ENCODE data around the gene MIAT. TPM values are rescaled to one million over a fixed set of nuclear protein-coding genes. Genes with fewer than 3 reads are reported as not detected.

MIAT gene
- total RNA-seq, 1 experiment from 2014 or later: 0.48 TPM

- BruUV-seq (replicated peaks): no TSS peak
- H3K4me3 ChIP-seq: peak overlapping the region; percentile 86; the same call in 1 of the 2 replicates
- peak overlapping the region; percentile 93; the same call in 1 of the 2 replicates for H3K27ac ChIP-seq
- H3K27me3 ChIP-seq (ENCODE audit: insufficient read depth, low read depth): no peaks in the 10 kb centered on the region
- H3K9me3 ChIP-seq (ENCODE audit: insufficient read depth, low read depth): no peaks in the 10 kb centered on the region
- TF ChIP-seq EZH2 (IDR thresholded peaks at IDR 0.05; ENCODE audit: low read depth) (no peak), CTCF (conservative IDR thresholded peaks at IDR 0.05) (no peak)
- no peaks in the 10 kb centered on the region for H3K36me3 ChIP-seq (ENCODE audit: low read depth)
- H3K4me1 ChIP-seq (replicated peaks; ENCODE audit: insufficient read depth): peaks cover 14% of the 10 kb centered on the region
- intact Hi-C loops (cut with micrococcal nuclease; ENCODE audit: unreplicated experiment): loop anchor here (5.0 kb wide), 2 partner anchors 1128 to 1333 kb away; partner anchors contain the start of gene MN1
- peak overlapping the region; percentile 94 for H3K4me2 ChIP-seq
- H3K79me2 ChIP-seq (ENCODE audit: low read depth): peaks cover 27% of the 10 kb centered on the region
- H3K9me2 ChIP-seq (ENCODE audit: insufficient read depth): no peaks in the 10 kb centered on the region
- H2AFZ ChIP-seq: no peak overlapping the region
- ChIA-PET CTCF (no interaction called here), POLR2A (ENCODE audit: unreplicated experiment) (interaction anchor here (0.5 kb wide), 1 partner anchor 801 kb away, joined by 5 read pairs; no protein-coding TSS in a partner anchor)
- peaks cover 7% of the 10 kb centered on the region; the same call in 1 of the 2 replicates for H4K20me1 ChIP-seq (ENCODE audit: insufficient read depth)
- peaks cover 22% of the 10 kb centered on the region; the same call in 1 of the 2 replicates for H3F3A ChIP-seq (ENCODE audit: insufficient read depth, low read depth)
- no peak for DNase-seq
Observed at GRCh38 chr22:26674211-26675190, 17.1 kb downstream of the MIAT start.

- CTCF ChIA-PET: no interaction called here
- DNase-seq: no peak
- H3K27me3 ChIP-seq (ENCODE audit: insufficient read depth, low read depth): no peaks in the 10 kb centered on the region
- no peak for TF ChIP-seq CTCF (conservative IDR thresholded peaks at IDR 0.05)
- TF ChIP-seq EZH2 (IDR thresholded peaks at IDR 0.05; ENCODE audit: low read depth): no peak
- intact Hi-C loops (cut with micrococcal nuclease; ENCODE audit: unreplicated experiment): loop anchor here (5.0 kb wide), 1 partner anchor 1332 kb away; no protein-coding TSS in a partner anchor
- no peaks in the 10 kb centered on the region for H3K36me3 ChIP-seq (ENCODE audit: low read depth)
- no peak overlapping the region for H3K27ac ChIP-seq
- no peak overlapping the region for H2AFZ ChIP-seq
- peaks cover 27% of the 10 kb centered on the region for H3K79me2 ChIP-seq (ENCODE audit: low read depth)
- POLR2A ChIA-PET (ENCODE audit: unreplicated experiment): no interaction called here
- H3K4me3 ChIP-seq: no peak overlapping the region
- H3K4me2 ChIP-seq: no peak overlapping the region
- no peaks in the 10 kb centered on the region for H3K9me3 ChIP-seq (ENCODE audit: insufficient read depth, low read depth)
- peaks cover 8% of the 10 kb centered on the region; the same call in 1 of the 2 replicates for H4K20me1 ChIP-seq (ENCODE audit: insufficient read depth)
- peaks cover 22% of the 10 kb centered on the region; the same call in 1 of the 2 replicates for H3F3A ChIP-seq (ENCODE audit: insufficient read depth, low read depth)
- H3K4me1 ChIP-seq (replicated peaks; ENCODE audit: insufficient read depth): peaks cover 14% of the 10 kb centered on the region
- no peaks in the 10 kb centered on the region for H3K9me2 ChIP-seq (ENCODE audit: insufficient read depth)
- BruUV-seq (replicated peaks): no TSS peak
Observed at GRCh38 chr22:26675687-26676268, 18.4 kb downstream of the MIAT start.

GRCh38 chr22:26677217-26677616, 19.8 kb downstream of the MIAT start:
- intact Hi-C loops (cut with micrococcal nuclease; ENCODE audit: unreplicated experiment): loop anchor here (5.0 kb wide), 1 partner anchor 1330 kb away; no protein-coding TSS in a partner anchor
- Histone ChIP-seq H3K79me2 (ENCODE audit: low read depth) (peaks cover 27% of the 10 kb centered on the region), H3K4me3 (no peak overlapping the region), H3K4me1 (replicated peaks; ENCODE audit: insufficient read depth) (peaks cover 14% of the 10 kb centered on the region), H2AFZ (no peak overlapping the region), H3K4me2 (no peak overlapping the region), H3K27ac (no peak overlapping the region), H3F3A (ENCODE audit: insufficient read depth, low read depth) (peaks cover 19% of the 10 kb centered on the region; the same call in 1 of the 2 replicates), H4K20me1 (ENCODE audit: insufficient read depth) (peaks cover 8% of the 10 kb centered on the region; the same call in 1 of the 2 replicates), H3K27me3 (ENCODE audit: insufficient read depth, low read depth) (no peaks in the 10 kb centered on the region), H3K9me2 (ENCODE audit: insufficient read depth) (no peaks in the 10 kb centered on the region), H3K36me3 (ENCODE audit: low read depth) (no peaks in the 10 kb centered on the region), H3K9me3 (ENCODE audit: insufficient read depth, low read depth) (no peaks in the 10 kb centered on the region)
- no peak for DNase-seq
- ChIA-PET CTCF (no interaction called here), POLR2A (ENCODE audit: unreplicated experiment) (no interaction called here)
- no TSS peak for BruUV-seq (replicated peaks)
- no peak for TF ChIP-seq EZH2 (IDR thresholded peaks at IDR 0.05; ENCODE audit: low read depth)
- no peak for TF ChIP-seq CTCF (conservative IDR thresholded peaks at IDR 0.05)
